Measurements from ENCODE around the gene PARVG.

- TF ChIP-seq POLR2A (IDR thresholded peaks at IDR 0.05; ENCODE audit: low read depth, low read length) (no peak), POLR2AphosphoS5 (IDR thresholded peaks at IDR 0.05; ENCODE audit: insufficient read depth, low read depth, low read length) (no peak), CTCF (IDR thresholded peaks at IDR 0.05; ENCODE audit: extremely low read depth in 1 of 2, insufficient read depth in 1 of 2, low read depth in 1 of 2, low read length in 2 of 2) (no peak), FOS (IDR thresholded peaks at IDR 0.05; ENCODE audit: borderline replicate concordance, insufficient read depth, low read length) (no peak), MAX (IDR thresholded peaks at IDR 0.05; ENCODE audit: insufficient read depth, insufficient read length) (no peak), JUN (IDR thresholded peaks at IDR 0.05; ENCODE audit: borderline replicate concordance, insufficient read depth, insufficient read length, low read depth) (no peak)
Observed at GRCh38 chr22:44136112-44136511, 44.6 kb upstream of the PARVG start.

Data from endothelial cell of umbilical vein (primary cell).